HG03066 (cell line): ENCODE results near the gene RND3.

Experiments
- ATAC-seq: cut with Tn5 transposase; IDR thresholded peaks from one replicate; pipeline ENCODE4 v1.9.1; 2021; ENCODE audit warnings: low read depth; ENCODE audit not compliant: unreplicated experiment

The RND3 gene

GRCh38 chr2:150487537-150488429, at the start of gene RND3:
TSS of gene RND3 (minus strand) at chr2:150487667. CDS start at chr2:150487417, 250 bp downstream.
- ATAC-seq = peak; percentile 52

GRCh38 chr2:150535176-150535575, 47.7 kb upstream of the RND3 start:
- no peak for ATAC-seq

- ATAC-seq = no peak
Observed at GRCh38 chr2:150532879-150533278, 45.4 kb upstream of the RND3 start.

GRCh38 chr2:150532020-150532419, 44.6 kb upstream of the RND3 start:
- ATAC-seq = no peak

- no peak for ATAC-seq
Observed at GRCh38 chr2:150531591-150531990, 44.1 kb upstream of the RND3 start.

GRCh38 chr2:150530168-150530567, 42.7 kb upstream of the RND3 start:
- ATAC-seq = no peak

- ATAC-seq = peak; percentile 97
Observed at GRCh38 chr2:150528861-150529801, 41.7 kb upstream of the RND3 start.

GRCh38 chr2:150526827-150527226, 39.4 kb upstream of the RND3 start:
- ATAC-seq = no peak

GRCh38 chr2:150526006-150526405, 38.5 kb upstream of the RND3 start:
- ATAC-seq = no peak

GRCh38 chr2:150522269-150522668, 34.8 kb upstream of the RND3 start:
- no peak for ATAC-seq

- ATAC-seq = no peak
Observed at GRCh38 chr2:150520887-150521664, 33.6 kb upstream of the RND3 start.

- ATAC-seq = no peak
Observed at GRCh38 chr2:150520033-150520432, 32.6 kb upstream of the RND3 start.

- no peak for ATAC-seq
Observed at GRCh38 chr2:150517951-150518680, 30.6 kb upstream of the RND3 start.

- ATAC-seq = no peak
Observed at GRCh38 chr2:150513647-150514046, 26.2 kb upstream of the RND3 start.

GRCh38 chr2:150508497-150509137, 21.1 kb upstream of the RND3 start:
- no peak for ATAC-seq

- ATAC-seq = no peak
Observed at GRCh38 chr2:150507071-150507470, 19.6 kb upstream of the RND3 start.

GRCh38 chr2:150505178-150505577, 17.7 kb upstream of the RND3 start:
- no peak for ATAC-seq

- ATAC-seq = no peak
Observed at GRCh38 chr2:150495993-150496627, 8.6 kb upstream of the RND3 start.

GRCh38 chr2:150495001-150495400, 7.5 kb upstream of the RND3 start:
- ATAC-seq = no peak
